Central memory CD4-positive, alpha-beta T cell (primary cell): Measurements from ENCODE around the gene DDIT3.
"Not testable (repeated sequence)": the region's sequence is repeated elsewhere in the genome, so short reads cannot be mapped to it uniquely, and the experiment has no call there.

Experiments
- DNase-seq: peaks from one replicate; pipeline ENCODE4 v3.0.0; 2022
- total RNA-seq, 3 experiments: gene quantifications; one replicate each; lab custom pipeline; 2026; lab: John Stamatoyannopoulos, UW

Gene DDIT3
- total RNA-seq: 7.4 to 122 (median 16.8) reads per million in 3 experiments

DNA sequence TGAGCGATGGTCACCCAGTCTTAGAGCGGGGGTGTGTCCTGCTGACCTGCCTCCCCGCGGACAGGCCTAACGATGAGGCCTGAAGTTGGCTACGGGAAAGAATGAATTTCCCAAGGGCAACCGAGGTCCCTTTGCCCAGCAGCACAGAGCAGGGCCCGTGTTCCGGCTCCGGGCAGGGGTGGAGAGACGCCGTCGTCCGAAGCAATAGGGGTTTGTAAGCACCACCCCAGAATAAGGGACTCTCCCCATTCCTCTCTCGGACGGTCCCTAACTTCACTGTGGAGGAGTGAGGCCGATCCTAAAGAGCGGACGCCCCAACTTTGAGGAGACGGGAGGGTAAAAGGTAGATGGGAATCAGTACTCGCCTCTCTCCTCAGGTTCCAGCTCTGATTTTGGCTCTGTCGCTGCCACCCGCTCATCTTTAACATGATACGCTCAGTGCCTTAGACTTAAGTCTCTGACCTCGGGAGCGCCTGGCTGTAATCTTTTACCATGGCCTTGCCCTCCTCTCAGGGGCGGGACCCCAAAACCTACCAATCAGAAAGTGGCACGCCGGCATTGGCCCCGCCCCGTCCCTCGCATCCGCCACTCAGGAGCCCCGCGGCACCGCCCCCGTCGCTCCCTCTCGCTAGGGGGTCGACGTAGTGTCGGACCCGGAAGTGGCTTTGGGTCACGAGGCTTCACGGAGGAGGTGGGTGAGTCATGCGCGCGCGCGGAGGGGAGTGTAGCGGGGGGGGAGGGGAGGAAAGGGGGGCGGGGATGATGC, at the start of gene DDIT3:
TSS of gene DDIT3 (minus strand) at position 462 of the 766 bp plus-strand sequence. CDS start 3,108 bp downstream, outside the sequence.
- DNase-seq: peak; percentile 99

DNA sequence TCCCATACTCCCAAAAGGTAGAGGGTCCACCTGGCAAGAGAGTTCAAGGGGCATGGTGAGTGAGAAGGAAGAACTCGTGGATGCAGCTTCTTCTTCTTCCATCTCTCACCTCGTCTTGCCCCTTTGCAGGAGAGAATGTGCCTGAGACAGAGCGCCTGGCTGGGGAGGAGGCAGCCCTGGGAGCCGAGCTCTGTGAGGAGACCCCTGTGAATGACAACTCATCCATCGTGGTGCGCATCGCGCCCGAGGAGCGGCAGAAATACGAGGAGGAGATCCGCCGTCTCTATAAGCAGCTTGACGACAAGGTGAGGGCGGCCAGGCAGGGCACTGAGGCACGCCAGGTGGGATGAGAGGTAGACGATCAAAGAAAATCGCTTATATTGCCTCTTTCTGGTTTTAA, 49.5 kb upstream of the DDIT3 start:
- DNase-seq: no peak

DNA sequence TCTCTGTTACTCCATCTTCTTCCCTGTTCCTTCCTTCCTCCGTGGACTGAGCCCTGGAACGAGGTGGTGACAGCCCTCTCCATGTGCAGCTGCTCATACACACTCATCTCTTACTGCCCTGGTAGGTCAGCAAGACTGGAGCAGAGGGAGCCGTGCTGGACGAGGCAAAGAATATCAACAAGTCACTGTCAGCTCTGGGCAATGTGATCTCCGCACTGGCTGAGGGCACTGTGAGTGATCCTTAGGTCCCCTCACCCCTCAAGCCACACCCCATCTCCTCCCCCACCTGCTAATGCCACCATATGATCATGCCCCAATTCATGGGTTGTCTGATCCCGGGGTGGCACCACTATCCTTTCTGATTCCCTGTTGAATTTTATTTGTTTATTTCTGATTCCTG, 48.5 kb upstream of the DDIT3 start:
- no peak for DNase-seq

DNA sequence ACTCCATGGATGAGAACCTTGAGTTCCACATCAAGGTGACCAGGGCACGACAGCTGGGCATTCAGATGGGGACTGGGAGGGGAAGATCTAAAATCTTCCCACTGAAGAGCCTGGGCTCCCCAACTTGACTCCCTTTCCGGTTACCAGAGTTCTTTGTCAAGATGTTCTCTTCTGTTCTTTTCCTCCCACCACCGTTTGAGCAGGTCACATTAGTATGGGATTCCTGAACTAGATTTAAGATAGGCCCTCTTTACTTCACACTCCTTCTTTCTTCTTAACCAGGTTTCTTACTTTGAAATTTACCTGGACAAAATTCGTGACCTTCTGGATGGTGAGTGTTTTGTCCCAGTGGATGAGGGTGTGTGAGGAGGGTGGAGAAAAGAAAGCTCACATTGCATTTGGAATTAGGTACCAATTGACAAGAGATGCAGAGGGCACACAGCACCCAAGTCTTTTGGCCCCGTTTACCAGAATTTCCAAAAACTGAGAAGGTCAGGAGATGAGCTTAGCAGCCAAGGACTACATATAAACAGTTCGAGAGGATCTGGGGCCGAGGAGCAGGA, 43.9 kb upstream of the DDIT3 start:
- no peak for DNase-seq

DNA sequence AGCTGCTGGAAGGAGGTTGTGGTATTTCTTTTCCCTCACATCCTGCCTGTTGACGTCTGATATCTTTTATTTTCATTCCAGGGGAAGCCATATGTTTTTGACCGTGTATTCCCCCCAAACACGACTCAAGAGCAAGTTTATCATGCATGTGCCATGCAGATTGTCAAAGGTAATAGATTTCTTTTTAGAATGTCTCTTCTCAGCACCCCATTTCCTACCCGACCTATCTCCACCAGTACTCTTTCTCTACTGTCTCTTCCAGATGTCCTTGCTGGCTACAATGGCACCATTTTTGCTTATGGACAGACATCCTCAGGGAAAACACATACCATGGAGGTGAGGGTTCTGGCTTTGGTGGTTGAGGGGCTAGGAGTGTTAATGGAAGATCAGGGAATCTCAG, 43.0 kb upstream of the DDIT3 start:
- DNase-seq: no peak

DNA sequence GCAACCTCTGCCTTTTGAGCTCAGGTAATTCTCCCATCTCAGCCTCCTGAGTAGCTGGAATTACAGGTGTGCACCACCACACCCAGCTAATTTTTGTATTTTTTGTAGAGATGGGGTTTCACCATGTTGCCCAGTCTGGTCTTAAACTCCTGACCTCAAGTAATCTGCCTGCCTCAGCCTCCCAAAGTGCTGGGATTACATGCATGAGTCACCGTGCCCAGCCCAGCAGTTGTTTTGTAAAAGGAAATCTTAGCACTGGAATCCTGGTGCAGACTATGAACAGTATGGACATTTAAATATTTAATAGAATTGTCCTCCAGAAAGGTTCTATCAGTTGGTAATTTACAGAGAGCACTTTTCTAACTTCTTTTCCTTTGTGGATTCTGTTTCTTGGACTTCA, 40.8 kb upstream of the DDIT3 start:
- DNase-seq: not testable (repeated sequence)

DNA sequence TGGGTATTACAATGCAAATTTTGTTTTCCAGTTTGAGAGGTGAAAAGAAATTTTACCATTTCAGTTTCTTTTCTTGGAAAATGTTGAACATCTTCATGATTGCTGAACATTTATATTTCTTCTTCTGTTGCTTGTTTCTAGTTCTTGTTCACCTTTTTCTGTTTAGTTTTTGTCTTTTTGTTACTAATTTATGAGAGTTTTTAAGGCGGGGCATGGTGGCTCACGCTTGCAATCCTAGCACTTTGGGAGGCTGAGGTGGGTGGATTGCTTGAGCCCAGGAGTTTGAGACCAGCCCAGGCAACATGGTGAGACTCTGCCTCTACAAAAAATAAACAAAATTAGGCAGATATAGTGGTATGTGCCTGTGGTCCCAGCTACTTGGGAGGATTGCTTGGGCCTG, 40.2 kb upstream of the DDIT3 start:
- no peak for DNase-seq

- no peak for DNase-seq
These were observed 38.5 kb upstream of the DDIT3 start for GRCh38 chr12:57558864-57559263.

GRCh38 chr12:57554897-57555296, 34.6 kb upstream of the DDIT3 start:
- DNase-seq: no peak

DNA sequence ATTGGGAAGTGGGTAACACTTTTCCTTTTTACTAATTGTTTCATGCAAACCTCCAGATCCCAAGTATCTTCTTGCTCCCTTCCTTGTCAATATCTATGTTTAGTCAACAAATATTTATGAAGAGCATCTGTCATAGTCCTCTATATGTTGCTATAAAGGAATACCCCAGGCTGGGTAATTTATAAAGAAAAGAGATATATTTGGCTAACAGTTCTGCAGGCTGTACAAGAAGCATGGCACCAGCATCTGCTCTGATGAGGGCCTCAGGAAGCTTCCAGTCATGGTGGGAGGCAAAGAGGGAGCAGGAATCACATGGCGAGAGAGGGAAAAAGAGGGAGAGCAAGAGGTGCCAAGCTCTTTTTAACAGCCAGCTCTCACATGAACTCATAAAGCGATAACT, 34.1 kb upstream of the DDIT3 start:
- no peak for DNase-seq

DNA sequence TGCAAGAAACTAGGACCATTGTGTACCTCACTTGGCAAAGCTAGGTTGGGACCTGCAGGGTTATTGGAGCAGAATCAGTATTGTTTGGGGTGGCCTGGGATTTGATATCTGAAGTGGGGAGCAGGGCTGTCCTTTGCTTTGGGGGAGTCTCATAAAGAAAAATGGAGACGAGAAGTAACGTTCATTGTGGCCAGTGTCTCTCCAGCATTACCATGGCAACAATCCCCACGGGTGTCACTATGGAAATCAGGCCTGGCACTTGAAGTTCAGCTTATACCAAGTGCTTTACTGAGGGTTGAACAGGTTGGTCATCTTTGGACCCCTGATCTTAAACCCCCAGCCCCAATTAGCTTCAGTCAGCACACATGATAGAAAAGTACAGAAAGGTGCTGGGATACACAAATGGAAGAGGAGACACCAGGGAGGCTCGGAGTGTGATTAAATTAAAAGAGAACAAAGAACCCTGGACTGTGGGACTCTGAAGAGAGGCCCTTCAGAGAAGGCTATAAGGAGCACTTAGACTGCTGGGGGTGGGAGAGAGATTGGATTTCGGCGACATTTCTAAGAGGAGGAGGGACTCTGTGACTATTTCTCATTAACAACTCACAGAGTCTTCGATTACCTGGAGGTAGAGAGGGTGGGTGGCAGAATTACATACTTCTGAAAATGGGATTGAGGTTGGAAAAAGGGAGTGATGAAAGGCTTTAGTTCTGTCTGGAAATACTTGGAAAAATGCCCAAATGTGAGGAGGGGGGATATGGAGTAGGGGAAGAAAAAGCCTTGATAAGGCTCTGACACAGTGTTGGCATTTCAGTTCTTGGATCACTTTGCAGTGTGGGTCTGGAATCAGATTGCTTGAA, 33.3 kb upstream of the DDIT3 start:
- no peak for DNase-seq

GRCh38 chr12:57552835-57553313, 32.6 kb upstream of the DDIT3 start:
- DNase-seq: no peak

- DNase-seq: no peak
These were observed 32.0 kb upstream of the DDIT3 start for GRCh38 chr12:57552306-57552651.

GRCh38 chr12:57551637-57552305, 31.5 kb upstream of the DDIT3 start:
- no peak for DNase-seq

GRCh38 chr12:57550641-57551549, 30.6 kb upstream of the DDIT3 start:
- no peak for DNase-seq

DNA sequence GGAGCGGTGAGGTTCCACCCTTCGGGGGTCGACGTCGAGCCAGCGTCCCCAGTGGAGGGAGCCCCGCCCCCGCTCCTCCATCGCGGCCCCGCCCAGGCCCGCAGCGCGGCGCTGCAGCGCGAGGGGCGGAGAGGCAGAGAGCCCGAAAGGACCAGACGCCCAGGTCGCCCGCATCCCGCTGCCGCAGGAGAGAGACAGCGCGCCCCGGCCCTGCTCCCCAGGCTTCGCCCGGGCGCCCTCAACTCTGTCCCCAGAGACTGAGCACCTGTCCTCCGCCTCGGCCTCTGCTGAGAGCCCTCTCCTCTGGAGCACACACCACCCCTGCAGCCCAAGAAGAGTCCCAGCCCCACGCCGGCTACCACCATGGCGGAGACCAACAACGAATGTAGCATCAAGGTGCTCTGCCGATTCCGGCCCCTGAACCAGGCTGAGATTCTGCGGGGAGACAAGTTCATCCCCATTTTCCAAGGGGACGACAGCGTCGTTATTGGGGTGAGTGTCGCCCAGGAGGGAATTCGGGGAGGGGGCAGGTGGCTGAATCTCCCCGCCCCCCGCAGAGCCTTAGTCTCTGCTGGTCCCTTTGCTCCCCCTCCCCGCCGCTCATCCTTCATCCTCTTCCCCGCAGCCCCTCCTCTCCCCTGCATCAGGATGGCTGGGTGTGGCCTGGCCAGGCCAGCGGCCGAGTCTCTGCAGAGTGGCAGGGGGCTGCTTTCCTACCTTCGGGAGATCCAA, 29.8 kb upstream of the DDIT3 start, which contains the start of gene KIF5A:
TSS of gene KIF5A (plus strand) at position 136 of the 732 bp plus-strand sequence. CDS start at position 364, 228 bp downstream.
- peak; percentile 32 for DNase-seq

DNA sequence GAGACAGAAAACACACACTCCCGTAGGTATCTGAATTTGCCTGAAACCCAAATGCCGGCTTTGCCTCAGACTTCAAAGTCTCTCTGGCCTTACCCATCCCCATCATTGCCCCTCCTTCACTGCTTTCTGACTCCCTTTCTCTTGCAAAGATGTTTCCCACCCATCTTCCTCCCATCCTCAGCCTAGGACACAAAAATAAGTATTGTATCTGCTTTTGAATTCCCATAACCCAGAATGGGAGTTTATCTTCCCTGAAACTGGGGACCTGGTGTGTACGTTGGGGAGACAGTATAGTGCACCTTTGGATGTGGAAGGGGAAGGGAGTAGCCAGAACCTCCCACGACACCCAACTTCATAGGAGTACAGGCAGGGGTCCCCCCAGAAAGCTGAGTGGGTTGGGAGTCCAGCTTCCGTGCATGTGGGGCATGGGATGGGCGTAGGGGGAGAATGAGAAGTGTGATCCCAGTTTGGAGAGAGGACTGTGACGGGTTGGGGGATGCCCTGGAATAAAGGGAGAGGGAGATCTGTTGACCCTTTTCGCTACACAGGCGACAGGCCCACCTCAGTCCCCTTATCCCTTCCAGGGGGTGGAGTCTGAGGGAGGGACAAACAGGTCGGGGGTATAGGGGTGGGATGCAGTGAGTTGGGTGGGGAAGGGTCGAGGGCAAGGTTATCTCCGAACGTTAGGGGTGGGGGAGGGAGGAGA, 29.0 kb upstream of the DDIT3 start:
- DNase-seq: no peak

DNA sequence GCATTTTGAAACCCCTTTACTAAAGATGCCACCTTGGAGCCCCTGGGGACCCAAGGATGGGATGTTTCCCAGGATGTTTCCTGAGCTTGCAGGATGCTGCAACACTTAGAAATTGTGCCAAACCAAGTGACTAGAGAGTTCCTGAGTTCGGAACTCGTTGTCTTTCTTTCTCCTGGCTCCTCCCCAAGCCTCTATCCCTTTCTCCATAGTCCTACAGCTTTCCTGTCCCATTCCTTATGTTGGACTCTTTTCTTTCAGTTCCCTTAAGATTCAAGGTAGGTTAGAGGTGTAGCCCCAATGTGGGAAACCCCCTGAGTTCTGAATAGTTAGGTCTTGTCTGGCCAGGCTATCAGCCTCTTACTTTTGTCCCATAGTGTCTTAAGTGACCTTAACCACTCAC, 28.2 kb upstream of the DDIT3 start:
- no peak for DNase-seq

- no peak for DNase-seq
These were observed 27.6 kb upstream of the DDIT3 start for GRCh38 chr12:57548013-57548315.

DNA sequence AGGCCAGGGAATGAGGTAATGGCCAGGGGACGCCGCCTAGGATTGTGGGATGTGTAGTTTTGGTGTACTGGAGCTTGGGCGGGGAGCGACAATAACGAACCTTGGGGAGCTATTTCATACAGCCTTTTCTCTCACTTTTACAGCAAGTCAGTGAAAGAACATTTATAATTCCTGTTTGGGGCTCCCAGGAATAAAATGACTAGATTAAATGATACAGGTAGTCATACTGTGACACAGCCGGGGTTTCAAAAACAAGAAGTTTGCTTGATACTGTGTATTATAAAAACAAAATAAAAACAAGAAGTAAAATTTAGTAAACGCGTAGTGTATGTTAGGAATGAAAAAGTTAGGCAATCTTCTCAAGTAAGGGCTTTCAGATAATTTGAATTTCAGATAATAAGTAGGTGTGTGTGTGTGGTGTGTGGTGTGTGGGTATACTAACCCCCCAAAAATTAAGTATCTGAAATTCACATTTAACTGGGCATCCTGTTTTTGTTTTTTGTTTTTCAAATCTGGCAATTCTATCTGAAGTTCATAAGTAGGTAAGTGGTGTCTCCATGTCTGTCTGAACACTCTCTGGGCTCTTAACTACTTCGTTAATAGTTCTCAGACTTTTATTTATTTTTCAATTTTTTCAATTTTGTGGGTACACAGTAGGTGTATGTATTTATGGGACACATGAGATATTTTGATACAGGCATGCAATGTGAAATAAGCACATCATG, 27.1 kb upstream of the DDIT3 start:
- no peak for DNase-seq
